Adipocyte (in vitro differentiated cells): ENCODE data around the gene TTC24.

Experiments
- DNase-seq: peaks from one replicate; pipeline ENCODE4 v3.0.0-alpha.2; 2015; ENCODE audit warnings: low read depth
- H3K27me3 ChIP-seq: replicated peaks from 2 replicates; pipeline ENCODE4 v1.7.0; 2013; ENCODE audit warnings: mild to moderate bottlenecking, low read length, moderate library complexity; ENCODE audit not compliant: control insufficient read depth, insufficient read depth
- H3K36me3 ChIP-seq: 2 replicates; pipeline ENCODE4 v1.7.0; 2013; ENCODE audit warnings: low read length, mild to moderate bottlenecking, moderate library complexity; ENCODE audit not compliant: control insufficient read depth, insufficient read depth, severe bottlenecking
- H3K4me1 ChIP-seq: 2 replicates; pipeline ENCODE4 v1.7.0; 2013; ENCODE audit warnings: mild to moderate bottlenecking, low read length, moderate library complexity; ENCODE audit not compliant: control insufficient read depth, insufficient read depth
- H3K4me3 ChIP-seq: 2 replicates; pipeline ENCODE4 v1.7.0; 2013; ENCODE audit warnings: mild to moderate bottlenecking, low read length, moderate library complexity
- H3K9ac ChIP-seq: 2 replicates; pipeline ENCODE4 v1.7.0; 2013; ENCODE audit warnings: mild to moderate bottlenecking, low read length, moderate library complexity
- H3K9me3 ChIP-seq: 2 replicates; pipeline ENCODE4 v1.7.0; 2013; ENCODE audit warnings: mild to moderate bottlenecking, low read length, moderate library complexity; ENCODE audit not compliant: control insufficient read depth

Gene TTC24

GRCh38 chr1:156555715-156556114, 23.8 kb upstream of the TTC24 start:
- H3K36me3 ChIP-seq: no peaks in the 10 kb centered on the region
- DNase-seq: no peak
- H3K4me3 ChIP-seq: no peak overlapping the region
- no peaks in the 10 kb centered on the region for H3K9me3 ChIP-seq
- no peak overlapping the region for H3K9ac ChIP-seq
- peaks cover 18% of the 10 kb centered on the region for H3K4me1 ChIP-seq
- H3K27me3 ChIP-seq: no peaks in the 10 kb centered on the region

DNA sequence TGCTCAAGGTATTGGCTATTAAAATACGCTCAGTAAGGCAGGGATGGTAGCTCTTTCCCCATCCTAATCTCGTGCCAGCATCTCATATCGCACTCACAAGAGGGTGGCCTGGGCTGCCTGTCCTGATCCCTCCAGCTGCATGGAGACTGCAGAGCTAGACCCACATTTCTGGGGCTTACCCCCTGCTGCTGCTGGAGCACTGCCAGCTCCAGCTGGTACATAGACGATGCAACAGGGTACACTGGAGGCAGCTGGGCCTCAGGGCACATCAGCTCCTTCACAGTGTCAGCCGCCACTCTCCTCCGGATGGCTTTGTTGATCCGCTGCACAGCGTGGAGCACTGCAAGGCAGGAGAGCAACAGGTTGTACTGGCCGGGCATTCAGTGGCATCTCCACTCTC, 23.2 kb upstream of the TTC24 start:
- Histone ChIP-seq H3K4me3 (no peak overlapping the region), H3K9ac (no peak overlapping the region), H3K36me3 (no peaks in the 10 kb centered on the region), H3K27me3 (no peaks in the 10 kb centered on the region), H3K9me3 (no peaks in the 10 kb centered on the region), H3K4me1 (peaks cover 18% of the 10 kb centered on the region)
- no peak for DNase-seq

DNA sequence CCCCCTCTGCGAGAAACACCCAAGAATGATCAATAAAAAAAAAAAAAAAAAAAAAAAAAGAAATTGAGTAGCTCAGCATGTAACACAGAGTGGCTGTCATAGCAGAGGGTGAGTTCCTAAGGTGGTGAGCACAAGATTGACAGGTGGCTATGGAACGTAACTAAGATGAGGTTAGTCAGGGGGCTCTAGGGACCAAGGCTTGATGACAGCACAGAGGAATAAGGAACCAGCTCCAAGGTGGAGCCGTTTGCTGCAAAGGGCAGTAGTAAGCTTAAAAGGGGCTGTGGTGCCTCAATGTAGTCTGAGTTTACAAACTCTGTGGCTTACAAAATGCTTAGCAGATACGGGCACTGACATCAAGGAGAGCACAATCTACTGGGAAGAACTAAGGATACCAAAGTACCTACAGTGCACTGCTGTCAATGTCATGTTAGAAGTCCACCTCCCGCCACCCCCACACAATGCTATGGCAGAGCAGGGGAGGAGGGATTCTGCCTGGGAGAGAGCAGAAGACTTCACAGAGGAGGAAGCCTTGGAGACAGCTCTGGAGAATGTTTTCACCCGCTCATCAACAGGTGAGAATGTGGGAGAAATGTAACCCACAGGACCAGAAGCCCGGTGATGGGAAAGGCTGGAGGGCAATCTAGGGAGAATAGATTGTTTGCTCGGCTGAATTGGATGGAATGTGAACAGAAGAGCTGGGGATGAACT, 20.3 kb upstream of the TTC24 start:
- peaks cover under 1% of the 10 kb centered on the region for H3K4me1 ChIP-seq
- H3K4me3 ChIP-seq: no peak overlapping the region
- H3K27me3 ChIP-seq: no peaks in the 10 kb centered on the region
- DNase-seq: no peak
- no peaks in the 10 kb centered on the region for H3K9me3 ChIP-seq
- H3K36me3 ChIP-seq: no peaks in the 10 kb centered on the region
- no peak overlapping the region for H3K9ac ChIP-seq

- Histone ChIP-seq H3K9ac (no peak overlapping the region), H3K9me3 (no peaks in the 10 kb centered on the region), H3K4me1 (no peaks in the 10 kb centered on the region), H3K27me3 (no peaks in the 10 kb centered on the region), H3K36me3 (no peaks in the 10 kb centered on the region), H3K4me3 (no peak overlapping the region)
- no peak for DNase-seq
Measured at GRCh38 chr1:156559797-156560385, 19.6 kb upstream of the TTC24 start.

DNA sequence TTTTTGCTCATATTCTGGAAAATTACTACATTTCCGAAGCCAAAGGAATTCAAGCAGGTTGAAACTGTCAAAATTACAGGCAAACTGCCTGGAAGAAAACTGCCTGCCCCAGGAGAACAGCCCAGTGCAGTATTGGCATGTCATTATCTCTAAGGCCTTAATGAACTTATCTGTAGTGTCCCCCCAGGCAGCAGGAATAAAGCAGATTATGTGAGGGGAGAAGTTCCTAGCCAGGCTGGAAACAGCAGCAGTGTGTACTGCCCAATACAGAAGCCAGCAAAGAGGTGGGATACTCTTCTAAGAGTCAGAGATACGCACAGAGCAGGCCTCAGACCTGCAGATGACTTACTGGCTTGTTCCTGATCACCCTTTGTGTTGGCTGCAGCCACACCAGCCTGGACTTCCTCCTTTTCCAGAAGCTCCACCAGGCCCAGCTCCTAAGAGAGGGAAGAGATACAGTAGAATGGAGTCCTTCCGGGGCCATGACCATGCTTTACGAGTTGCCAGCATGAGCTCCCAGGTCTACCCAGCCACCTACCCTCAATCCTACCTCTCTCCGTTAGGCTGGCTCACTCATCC, 18.8 kb upstream of the TTC24 start:
- DNase-seq: no peak
- Histone ChIP-seq H3K27me3 (no peaks in the 10 kb centered on the region), H3K4me3 (no peak overlapping the region), H3K9ac (no peak overlapping the region), H3K4me1 (no peaks in the 10 kb centered on the region), H3K9me3 (no peaks in the 10 kb centered on the region), H3K36me3 (no peaks in the 10 kb centered on the region)

- Histone ChIP-seq H3K4me3 (no peak overlapping the region), H3K36me3 (no peaks in the 10 kb centered on the region), H3K4me1 (no peaks in the 10 kb centered on the region), H3K9ac (no peak overlapping the region), H3K27me3 (no peaks in the 10 kb centered on the region), H3K9me3 (no peaks in the 10 kb centered on the region)
- no peak for DNase-seq
Measured at GRCh38 chr1:156565519-156565918, 14.0 kb upstream of the TTC24 start.

DNA sequence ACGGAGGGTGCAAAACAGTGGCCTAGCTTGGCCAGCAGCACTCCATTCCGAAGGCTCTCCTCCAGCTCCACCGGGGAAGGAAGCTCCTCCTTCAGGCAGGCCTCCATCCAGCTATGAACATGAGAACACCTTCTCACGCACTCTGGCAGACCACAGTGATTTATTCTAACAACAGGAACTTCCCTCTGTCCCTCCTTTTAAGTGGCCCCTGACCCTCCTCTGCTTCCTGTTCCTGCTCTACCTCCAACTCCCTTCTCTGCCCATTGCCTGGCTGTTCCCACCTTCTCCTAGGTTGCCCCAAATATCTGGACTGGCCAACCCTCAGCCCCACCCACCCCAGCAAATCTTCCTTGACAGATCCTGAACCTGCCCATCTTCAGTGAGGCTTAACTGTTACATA, 13.1 kb upstream of the TTC24 start:
- Histone ChIP-seq H3K4me3 (no peak overlapping the region), H3K9me3 (no peaks in the 10 kb centered on the region), H3K9ac (no peak overlapping the region), H3K27me3 (no peaks in the 10 kb centered on the region), H3K36me3 (no peaks in the 10 kb centered on the region), H3K4me1 (peaks cover 7% of the 10 kb centered on the region)
- DNase-seq: no peak

DNA sequence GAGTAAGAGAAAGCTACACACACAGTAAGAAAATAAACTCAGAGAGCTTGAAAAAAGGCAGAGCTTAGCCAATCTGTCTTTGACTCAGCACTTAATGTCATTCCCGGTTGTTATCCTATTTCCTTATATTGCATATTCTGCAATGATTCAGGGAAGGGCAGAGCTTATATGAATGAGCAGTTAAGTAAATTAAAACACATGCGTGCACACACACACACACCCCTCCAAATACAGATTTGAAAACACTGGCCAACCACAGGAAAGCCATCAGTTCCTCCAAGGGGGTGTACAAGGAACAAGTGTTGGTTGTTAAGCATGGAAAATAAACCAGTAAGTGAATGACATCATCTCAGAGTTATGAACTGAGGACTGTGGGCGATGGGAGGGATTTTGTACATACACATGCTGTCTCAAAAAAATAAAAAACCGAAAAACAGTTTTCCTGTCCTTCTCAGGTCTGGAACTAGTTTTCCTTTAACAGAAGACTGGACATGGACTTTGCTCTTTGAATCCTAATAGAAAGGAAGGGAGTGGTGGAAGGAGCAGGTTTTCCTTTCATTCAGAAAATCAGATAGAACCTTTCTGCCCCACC, 8.2 kb upstream of the TTC24 start:
- H3K4me1 ChIP-seq: peaks cover 19% of the 10 kb centered on the region
- no peaks in the 10 kb centered on the region for H3K36me3 ChIP-seq
- H3K27me3 ChIP-seq: peaks cover 11% of the 10 kb centered on the region
- H3K9ac ChIP-seq: peak overlapping the region; percentile 73
- peak; percentile 85 for DNase-seq
- no peaks in the 10 kb centered on the region for H3K9me3 ChIP-seq
- H3K4me3 ChIP-seq: peak overlapping the region; percentile 86

DNA sequence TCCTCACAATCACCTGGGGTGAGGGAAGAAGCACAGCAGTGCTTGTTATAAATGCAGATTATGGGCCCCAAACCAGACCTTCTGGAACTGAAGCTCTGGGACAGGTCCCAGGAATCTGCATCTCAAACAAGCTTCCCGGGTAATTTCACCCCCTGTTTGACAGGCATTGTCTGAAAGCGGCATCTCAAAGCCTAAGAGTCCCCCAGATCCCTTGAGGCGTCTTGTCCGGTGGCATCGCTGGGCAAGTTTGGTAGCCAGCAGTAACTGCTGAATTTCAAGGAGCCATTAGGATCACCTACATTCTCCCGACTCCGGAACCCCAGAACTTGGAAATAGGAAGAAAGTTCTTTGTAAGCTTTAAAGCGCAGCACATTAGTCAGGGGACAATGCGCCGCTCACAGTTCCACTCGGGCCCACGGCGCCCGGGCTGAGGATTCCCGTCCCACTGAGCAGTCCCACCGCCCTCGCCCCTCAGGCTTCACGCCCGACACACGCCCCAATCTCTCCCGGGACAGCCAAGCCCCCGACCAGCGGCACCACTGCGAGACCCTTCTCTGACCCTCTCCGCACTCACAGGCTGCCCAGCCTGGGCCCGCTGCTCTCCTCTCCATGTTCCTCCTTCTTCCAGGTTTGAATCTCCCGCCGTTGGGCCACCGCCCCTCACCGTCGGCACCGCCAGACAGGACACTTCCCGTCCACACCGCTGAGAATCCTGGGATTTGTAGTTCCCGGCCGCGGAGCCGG, 7.4 kb upstream of the TTC24 start, which contains the start of gene IQGAP3:
IQGAP3 (minus strand) TSS at position 647 of the 744 bp plus-strand sequence; CDS start at position 611, 36 bp downstream.
- H3K27me3 ChIP-seq: peaks cover 16% of the 10 kb centered on the region
- peak; percentile 93 for DNase-seq
- H3K36me3 ChIP-seq: no peaks in the 10 kb centered on the region
- H3K9me3 ChIP-seq: no peaks in the 10 kb centered on the region
- peak within 1 kb of the TSS; percentile 73 for H3K9ac ChIP-seq
- H3K4me1 ChIP-seq: peaks cover 19% of the 10 kb centered on the region
- H3K4me3 ChIP-seq: peak within 1 kb of the TSS; percentile 86

DNA sequence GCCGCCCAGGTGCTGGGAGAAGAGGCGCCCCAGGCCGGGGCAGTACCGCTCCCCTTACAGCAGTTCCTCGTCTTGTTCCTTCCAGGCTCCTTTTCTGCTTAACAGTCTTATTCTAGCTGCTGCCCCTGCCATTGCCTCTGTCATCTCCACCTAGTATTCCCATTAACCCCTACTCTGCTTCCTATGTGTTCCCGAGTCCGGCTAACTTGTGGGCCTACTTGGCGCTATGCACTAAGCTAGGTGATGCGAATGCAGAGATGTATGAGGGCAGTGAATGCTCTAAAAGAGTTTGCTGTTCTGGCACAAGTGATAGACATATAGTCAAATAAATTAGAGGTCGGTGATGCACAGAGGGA, 6.9 kb upstream of the TTC24 start:
- Histone ChIP-seq H3K9me3 (no peaks in the 10 kb centered on the region), H3K4me3 (peak overlapping the region; percentile 86), H3K4me1 (peaks cover 19% of the 10 kb centered on the region), H3K27me3 (peaks cover 16% of the 10 kb centered on the region), H3K36me3 (no peaks in the 10 kb centered on the region), H3K9ac (no peak overlapping the region)
- no peak for DNase-seq
